ENCODE data around the gene NRXN3.

NRXN3 gene

DNA sequence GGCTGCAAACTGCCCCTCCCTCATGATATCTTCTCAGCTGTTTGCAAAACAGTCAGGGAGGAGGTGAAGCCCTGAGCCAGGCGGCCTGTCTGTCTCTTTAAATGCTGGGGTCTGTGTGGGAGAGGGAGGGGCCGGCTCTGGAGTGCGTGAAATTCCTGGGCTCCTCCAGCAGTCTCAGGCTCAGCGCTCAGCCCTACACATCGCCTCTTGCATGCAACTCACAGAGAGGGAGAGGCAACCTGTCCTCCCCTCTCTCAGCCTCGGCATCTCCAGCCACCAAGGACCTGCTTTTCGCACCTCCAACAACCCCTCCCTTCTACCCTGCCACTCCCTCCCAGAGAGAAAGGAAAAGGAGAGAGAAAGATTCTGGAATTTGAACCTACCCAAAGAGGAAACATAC is at the start of gene NRXN3:
TSS of gene NRXN3 (plus strand) at position 171 of the 400 bp plus-strand sequence. CDS start 72,721 bp downstream, outside the sequence.
- Histone ChIP-seq H3K9me3 (no peaks in the 10 kb centered on the region), H3K4me1 (no peaks in the 10 kb centered on the region), H3K27me3 (ENCODE audit: low read depth) (peaks cover 5% of the 10 kb centered on the region; the same call in 1 of the 2 replicates), H3K36me3 (replicated peaks) (no peaks in the 10 kb centered on the region), H3K4me3 (no peak within 1 kb of the TSS)
- no peak for DNase-seq (ENCODE audit: low spot score in 2 of 2)
- in situ Hi-C loops (cut with MboI; ENCODE audit: low sequenced_read_pairs) = no loop called here

DNA sequence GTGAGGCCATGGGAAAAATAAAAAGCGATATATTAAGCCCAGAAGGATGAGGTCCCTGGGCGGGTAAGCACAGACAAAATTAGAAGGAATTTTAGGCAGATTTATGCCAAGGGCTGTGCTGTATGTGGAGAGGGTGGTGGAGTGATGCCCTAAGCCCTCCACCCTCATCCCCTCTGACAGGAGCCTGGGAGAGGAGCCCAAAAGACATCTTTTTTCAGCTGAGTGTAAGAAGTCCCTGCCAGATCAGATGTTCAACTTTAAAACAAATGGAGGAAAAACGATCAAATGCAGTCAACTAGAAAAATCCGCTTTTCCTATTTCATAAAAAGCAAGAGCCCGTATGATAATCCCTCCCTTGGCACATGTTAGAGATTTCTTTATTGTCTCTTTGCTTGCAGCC is 47.7 kb upstream of the NRXN3 start:
- no peaks in the 10 kb centered on the region for H3K27me3 ChIP-seq (ENCODE audit: low read depth)
- no peaks in the 10 kb centered on the region for H3K9me3 ChIP-seq
- in situ Hi-C loops (cut with MboI; ENCODE audit: low sequenced_read_pairs) = no loop called here
- H3K4me3 ChIP-seq = no peak overlapping the region
- no peaks in the 10 kb centered on the region for H3K36me3 ChIP-seq (replicated peaks)
- no peak for DNase-seq (ENCODE audit: low spot score in 2 of 2)
- H3K4me1 ChIP-seq = no peaks in the 10 kb centered on the region

DNA sequence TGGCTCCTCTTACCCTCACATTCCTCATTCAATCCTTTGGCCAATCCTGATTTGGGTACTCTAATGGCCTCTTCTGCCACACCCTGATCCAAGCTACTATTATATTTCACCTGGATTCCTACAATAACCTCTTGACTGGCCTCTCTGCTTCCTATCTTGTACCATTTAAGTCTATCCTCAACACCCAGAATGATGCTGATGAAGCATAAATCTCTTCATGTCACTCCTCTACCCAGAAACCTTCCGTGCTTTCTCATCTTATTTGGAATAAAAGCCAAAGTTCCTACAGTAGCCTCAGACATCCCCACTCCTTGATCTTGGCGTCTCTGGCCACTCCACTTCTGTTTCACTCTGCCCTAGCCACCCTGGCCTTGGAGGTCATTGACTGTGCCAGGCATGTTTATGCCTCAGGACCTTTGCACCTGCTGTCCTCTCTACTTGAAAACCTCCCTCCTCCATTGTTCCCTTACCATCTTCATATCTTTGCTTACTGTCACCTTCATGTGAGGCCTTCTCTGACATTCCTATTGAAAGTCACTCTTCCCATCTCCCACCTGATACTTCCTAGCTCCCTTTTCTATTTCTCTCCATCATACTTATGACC is 46.4 kb upstream of the NRXN3 start:
- no peak for DNase-seq (ENCODE audit: low spot score in 2 of 2)
- no peaks in the 10 kb centered on the region for H3K27me3 ChIP-seq (ENCODE audit: low read depth)
- no peaks in the 10 kb centered on the region for H3K9me3 ChIP-seq
- H3K36me3 ChIP-seq (replicated peaks) = no peaks in the 10 kb centered on the region
- H3K4me1 ChIP-seq = no peaks in the 10 kb centered on the region
- in situ Hi-C loops (cut with MboI; ENCODE audit: low sequenced_read_pairs) = no loop called here
- H3K4me3 ChIP-seq = no peak overlapping the region

DNA sequence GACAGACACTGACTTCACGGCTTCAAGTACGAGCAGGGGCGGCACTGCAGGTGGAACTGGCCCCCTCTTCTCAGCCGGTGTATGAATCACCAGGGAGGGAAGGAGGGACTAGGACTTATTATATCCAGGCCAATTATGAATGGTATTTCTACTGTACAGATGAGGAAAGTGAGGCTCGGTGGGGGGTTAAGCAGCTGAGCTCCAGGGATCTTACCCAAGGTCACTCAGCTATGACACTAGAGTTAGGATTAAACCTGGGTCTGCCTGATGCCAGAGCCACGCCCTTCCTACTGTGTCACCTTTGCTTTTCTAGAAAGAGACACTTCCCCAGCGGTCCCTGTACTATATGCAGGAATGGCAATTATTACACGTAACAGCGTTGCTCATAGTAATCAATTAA is 42.2 kb upstream of the NRXN3 start:
- no peak for DNase-seq (ENCODE audit: low spot score in 2 of 2)
- in situ Hi-C loops (cut with MboI; ENCODE audit: low sequenced_read_pairs) = no loop called here
- Histone ChIP-seq H3K4me1 (no peaks in the 10 kb centered on the region), H3K4me3 (no peak overlapping the region), H3K36me3 (replicated peaks) (no peaks in the 10 kb centered on the region), H3K27me3 (ENCODE audit: low read depth) (no peaks in the 10 kb centered on the region), H3K9me3 (no peaks in the 10 kb centered on the region)

DNA sequence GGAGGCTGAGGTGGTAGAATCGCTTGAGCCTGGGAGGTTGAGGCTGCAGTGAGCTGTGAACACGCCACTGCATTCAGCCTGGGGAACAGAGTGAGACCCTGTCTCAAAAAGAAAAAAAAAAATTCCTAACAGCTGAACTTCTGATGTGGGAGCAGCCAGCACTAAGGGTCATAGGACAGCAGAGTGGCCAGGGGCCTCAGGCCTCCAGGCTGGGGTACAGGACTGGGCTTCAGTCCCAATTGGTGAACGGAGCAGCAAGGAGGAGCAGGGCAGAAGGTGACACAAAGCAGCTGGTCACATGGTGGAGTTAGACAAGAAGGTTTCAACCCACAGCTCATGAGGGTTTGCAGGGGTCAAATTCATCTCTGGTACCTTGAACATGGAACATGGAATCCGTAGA is 40.8 kb upstream of the NRXN3 start:
- H3K9me3 ChIP-seq = no peaks in the 10 kb centered on the region
- in situ Hi-C loops (cut with MboI; ENCODE audit: low sequenced_read_pairs) = no loop called here
- H3K36me3 ChIP-seq (replicated peaks) = no peaks in the 10 kb centered on the region
- H3K4me3 ChIP-seq = no peak overlapping the region
- H3K27me3 ChIP-seq (ENCODE audit: low read depth) = no peaks in the 10 kb centered on the region
- H3K4me1 ChIP-seq = no peaks in the 10 kb centered on the region
- DNase-seq (ENCODE audit: low spot score in 2 of 2) = no peak

DNA sequence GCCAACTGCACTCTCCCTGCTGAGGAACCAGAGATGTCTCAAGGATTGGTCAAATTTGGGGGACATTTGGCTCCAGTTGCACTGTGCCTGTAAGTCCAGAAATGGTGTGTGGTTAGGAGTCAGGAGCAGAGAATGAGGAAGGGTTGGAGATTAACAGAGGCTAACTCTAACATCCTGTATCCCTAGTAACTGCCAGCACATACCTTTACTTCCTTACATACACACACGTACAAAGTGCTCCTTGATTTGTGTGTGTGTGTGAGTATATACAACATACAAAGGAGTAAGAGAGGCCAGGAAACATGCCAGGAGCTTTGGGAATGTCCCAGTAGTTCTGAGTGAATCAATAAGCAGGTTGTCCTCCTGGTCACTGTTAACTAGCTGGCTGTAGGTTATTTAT is 39.8 kb upstream of the NRXN3 start:
- DNase-seq (ENCODE audit: low spot score in 2 of 2) = no peak
- no peak overlapping the region for H3K4me3 ChIP-seq
- H3K27me3 ChIP-seq (ENCODE audit: low read depth) = no peaks in the 10 kb centered on the region
- H3K36me3 ChIP-seq (replicated peaks) = no peaks in the 10 kb centered on the region
- no peaks in the 10 kb centered on the region for H3K9me3 ChIP-seq
- H3K4me1 ChIP-seq = no peaks in the 10 kb centered on the region
- in situ Hi-C loops (cut with MboI; ENCODE audit: low sequenced_read_pairs) = no loop called here

DNA sequence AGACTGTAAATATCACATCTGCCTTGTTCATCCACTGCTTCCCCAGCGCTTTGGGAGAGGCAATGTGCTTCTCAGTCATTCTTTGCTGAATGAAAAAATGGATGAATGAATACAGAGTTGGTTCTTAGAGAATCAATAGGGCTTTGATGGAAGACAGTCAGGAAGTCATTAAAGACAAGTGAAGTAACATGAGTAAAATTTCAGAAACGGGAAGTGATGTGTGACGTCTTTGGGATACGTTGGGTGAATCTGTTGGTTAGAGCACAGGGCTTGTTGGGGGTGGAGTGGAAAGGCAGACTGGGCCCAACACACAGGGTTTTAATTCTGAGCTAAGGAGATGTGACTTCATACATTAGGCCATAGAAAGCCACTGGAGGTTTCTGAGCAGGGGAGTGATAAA is 39.0 kb upstream of the NRXN3 start:
- Histone ChIP-seq H3K4me1 (no peaks in the 10 kb centered on the region), H3K9me3 (no peaks in the 10 kb centered on the region), H3K36me3 (replicated peaks) (no peaks in the 10 kb centered on the region), H3K27me3 (ENCODE audit: low read depth) (0 out of 2 replicates have a peak, but pooled peaks cover 2% of the 10 kb centered on the region), H3K4me3 (no peak overlapping the region)
- no peak for DNase-seq (ENCODE audit: low spot score in 2 of 2)
- in situ Hi-C loops (cut with MboI; ENCODE audit: low sequenced_read_pairs) = no loop called here

DNA sequence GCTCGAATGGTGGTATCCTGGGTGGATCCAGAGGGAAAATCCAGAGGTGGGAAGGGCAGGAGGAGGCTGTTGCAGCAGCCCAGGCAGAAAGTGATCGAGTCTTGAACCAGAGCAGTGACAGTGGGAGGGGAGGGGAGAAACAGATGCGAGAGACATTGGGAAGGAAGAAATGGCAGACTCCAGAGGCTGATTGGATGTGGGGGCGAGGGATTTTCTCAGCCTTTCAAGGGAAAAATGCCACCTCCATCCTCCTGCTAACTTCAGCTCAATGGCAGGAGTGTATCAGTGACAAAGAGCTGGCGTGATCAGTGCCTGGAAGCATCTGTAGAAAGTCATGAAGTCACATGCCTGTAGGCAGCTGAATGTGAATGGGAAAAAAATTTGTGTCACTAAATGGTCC is 38.6 kb upstream of the NRXN3 start:
- no peaks in the 10 kb centered on the region for H3K36me3 ChIP-seq (replicated peaks)
- no peak overlapping the region for H3K4me3 ChIP-seq
- no peaks in the 10 kb centered on the region for H3K9me3 ChIP-seq
- no peaks in the 10 kb centered on the region for H3K4me1 ChIP-seq
- DNase-seq (ENCODE audit: low spot score in 2 of 2) = no peak
- in situ Hi-C loops (cut with MboI; ENCODE audit: low sequenced_read_pairs) = no loop called here
- 0 out of 2 replicates have a peak, but pooled peaks cover 2% of the 10 kb centered on the region for H3K27me3 ChIP-seq (ENCODE audit: low read depth)

DNA sequence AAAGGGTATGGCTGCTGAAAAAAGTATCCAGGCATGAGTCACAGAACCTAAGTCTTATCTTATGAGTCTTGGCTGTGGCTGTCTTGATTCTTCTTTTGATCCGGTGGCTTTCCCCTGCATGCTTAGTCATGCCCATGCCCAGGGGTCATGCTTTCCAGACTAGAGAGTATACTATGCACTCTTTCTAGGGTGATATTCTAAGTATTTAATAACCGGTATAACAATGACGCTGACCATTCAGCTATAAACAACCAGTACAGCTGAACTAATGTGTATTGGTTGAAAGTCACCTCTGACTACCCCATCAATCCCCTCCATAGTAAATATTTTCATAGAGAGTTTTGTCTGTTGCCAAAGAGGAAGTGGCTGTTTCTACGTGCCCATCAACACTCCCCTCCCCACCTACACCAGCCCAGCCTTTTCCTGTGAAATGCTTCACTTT is 34.7 kb upstream of the NRXN3 start:
- H3K27me3 ChIP-seq (ENCODE audit: low read depth) = 0 out of 2 replicates have a peak, but pooled peaks cover 2% of the 10 kb centered on the region
- no peaks in the 10 kb centered on the region for H3K4me1 ChIP-seq
- no peak for DNase-seq (ENCODE audit: low spot score in 2 of 2)
- H3K36me3 ChIP-seq (replicated peaks) = no peaks in the 10 kb centered on the region
- in situ Hi-C loops (cut with MboI; ENCODE audit: low sequenced_read_pairs) = no loop called here
- H3K9me3 ChIP-seq = no peaks in the 10 kb centered on the region
- no peak overlapping the region for H3K4me3 ChIP-seq

DNA sequence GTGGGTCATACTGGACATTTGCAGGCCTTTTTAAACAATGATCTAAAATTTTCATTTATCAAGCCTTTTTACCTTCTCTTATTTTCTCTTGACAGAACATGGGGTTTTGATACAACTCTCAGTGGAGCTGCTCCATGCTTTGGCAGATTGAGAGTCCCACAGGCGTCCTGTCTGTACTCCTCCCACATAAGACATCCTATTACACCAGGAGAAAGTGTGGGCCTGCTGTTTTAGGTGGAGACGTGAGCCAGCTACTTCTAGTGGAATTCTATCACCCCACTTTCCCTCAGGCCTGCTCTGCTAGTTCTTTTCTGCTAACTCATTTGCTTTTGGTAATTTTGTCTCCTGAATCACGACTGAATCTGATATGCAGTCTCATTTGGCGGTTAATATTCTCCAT is 33.5 kb upstream of the NRXN3 start:
- H3K9me3 ChIP-seq = no peaks in the 10 kb centered on the region
- no peaks in the 10 kb centered on the region for H3K4me1 ChIP-seq
- H3K4me3 ChIP-seq = no peak overlapping the region
- no peak for DNase-seq (ENCODE audit: low spot score in 2 of 2)
- no peaks in the 10 kb centered on the region for H3K36me3 ChIP-seq (replicated peaks)
- in situ Hi-C loops (cut with MboI; ENCODE audit: low sequenced_read_pairs) = no loop called here
- H3K27me3 ChIP-seq (ENCODE audit: low read depth) = 0 out of 2 replicates have a peak, but pooled peaks cover 2% of the 10 kb centered on the region

DNA sequence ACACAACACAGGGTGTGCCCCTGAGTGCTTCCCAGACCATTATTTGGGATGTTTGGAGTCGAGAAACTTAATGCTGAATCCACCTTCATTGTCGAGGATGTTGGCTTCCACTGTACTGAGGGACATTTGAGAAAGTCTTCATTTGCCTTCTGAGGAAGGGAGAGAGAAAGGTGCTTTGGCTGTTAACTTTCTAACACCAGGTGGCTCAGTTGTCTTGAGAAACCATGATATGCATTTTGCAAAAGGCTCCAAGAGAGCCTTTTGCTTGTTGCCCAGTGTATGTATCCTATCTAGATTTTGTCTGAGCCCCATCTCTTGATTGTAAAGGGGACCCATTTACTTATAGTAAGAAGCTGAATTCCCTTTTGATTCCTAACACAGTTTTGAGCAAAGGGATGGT is 28.6 kb upstream of the NRXN3 start:
- Histone ChIP-seq H3K4me3 (no peak overlapping the region), H3K27me3 (ENCODE audit: low read depth) (no peaks in the 10 kb centered on the region), H3K36me3 (replicated peaks) (no peaks in the 10 kb centered on the region), H3K9me3 (no peaks in the 10 kb centered on the region), H3K4me1 (no peaks in the 10 kb centered on the region)
- no peak for DNase-seq (ENCODE audit: low spot score in 2 of 2)
- in situ Hi-C loops (cut with MboI; ENCODE audit: low sequenced_read_pairs) = no loop called here

DNA sequence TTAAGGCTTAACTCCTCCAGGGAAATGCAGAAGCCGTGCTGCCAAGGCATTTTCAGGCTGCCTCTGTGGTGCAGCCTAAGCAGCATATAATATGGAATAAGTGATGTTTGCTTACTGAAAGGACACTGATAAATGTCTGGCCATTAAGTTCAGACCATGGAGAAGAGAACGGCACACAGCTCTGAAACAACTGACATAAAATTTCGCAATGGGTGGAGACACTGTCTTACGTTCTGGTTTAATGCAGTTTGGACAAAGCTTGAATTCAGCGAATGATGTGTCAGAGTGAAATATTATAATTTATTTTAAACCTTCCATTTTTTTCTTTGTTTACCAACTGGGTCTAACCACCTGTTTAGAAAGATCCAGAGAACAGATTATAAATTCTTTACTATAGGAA is 27.2 kb upstream of the NRXN3 start:
- Histone ChIP-seq H3K27me3 (ENCODE audit: low read depth) (no peaks in the 10 kb centered on the region), H3K9me3 (no peaks in the 10 kb centered on the region), H3K36me3 (replicated peaks) (no peaks in the 10 kb centered on the region), H3K4me3 (no peak overlapping the region), H3K4me1 (no peaks in the 10 kb centered on the region)
- no peak for DNase-seq (ENCODE audit: low spot score in 2 of 2)
- in situ Hi-C loops (cut with MboI; ENCODE audit: low sequenced_read_pairs) = no loop called here

DNA sequence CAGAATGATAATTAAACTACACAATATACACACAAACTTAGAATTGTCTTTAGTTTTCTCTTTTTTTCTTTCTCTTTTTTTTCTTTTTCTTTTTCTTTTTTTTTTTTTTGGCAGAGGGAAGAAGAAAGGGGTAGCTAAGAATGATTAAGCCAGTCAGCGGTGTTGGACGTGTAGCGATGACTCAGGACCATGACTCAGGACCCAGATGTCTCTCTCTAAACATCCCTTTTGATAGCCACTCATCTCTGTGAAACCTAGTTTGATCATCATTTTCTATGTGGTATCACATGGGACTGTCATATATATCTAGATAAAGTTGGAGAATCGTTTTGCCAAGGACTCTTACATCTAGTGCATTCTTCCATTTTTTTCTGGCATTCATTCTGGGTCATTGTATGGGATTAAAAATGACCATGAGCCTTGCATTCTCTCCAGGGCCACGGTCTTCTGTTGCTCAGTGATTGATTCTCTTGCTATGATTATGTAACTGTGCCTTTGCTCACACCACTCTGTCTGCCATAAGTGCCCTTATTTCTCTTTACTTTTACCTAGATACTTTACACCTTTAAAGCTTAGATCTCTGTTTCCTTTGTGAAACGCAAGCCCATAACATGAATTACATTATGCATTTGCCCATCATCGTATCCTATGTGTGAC is 26.6 kb upstream of the NRXN3 start:
- Histone ChIP-seq H3K36me3 (replicated peaks) (no peaks in the 10 kb centered on the region), H3K27me3 (ENCODE audit: low read depth) (no peaks in the 10 kb centered on the region), H3K4me3 (no peak overlapping the region), H3K9me3 (no peaks in the 10 kb centered on the region), H3K4me1 (no peaks in the 10 kb centered on the region)
- in situ Hi-C loops (cut with MboI; ENCODE audit: low sequenced_read_pairs) = no loop called here
- DNase-seq (ENCODE audit: low spot score in 2 of 2) = no peak

DNA sequence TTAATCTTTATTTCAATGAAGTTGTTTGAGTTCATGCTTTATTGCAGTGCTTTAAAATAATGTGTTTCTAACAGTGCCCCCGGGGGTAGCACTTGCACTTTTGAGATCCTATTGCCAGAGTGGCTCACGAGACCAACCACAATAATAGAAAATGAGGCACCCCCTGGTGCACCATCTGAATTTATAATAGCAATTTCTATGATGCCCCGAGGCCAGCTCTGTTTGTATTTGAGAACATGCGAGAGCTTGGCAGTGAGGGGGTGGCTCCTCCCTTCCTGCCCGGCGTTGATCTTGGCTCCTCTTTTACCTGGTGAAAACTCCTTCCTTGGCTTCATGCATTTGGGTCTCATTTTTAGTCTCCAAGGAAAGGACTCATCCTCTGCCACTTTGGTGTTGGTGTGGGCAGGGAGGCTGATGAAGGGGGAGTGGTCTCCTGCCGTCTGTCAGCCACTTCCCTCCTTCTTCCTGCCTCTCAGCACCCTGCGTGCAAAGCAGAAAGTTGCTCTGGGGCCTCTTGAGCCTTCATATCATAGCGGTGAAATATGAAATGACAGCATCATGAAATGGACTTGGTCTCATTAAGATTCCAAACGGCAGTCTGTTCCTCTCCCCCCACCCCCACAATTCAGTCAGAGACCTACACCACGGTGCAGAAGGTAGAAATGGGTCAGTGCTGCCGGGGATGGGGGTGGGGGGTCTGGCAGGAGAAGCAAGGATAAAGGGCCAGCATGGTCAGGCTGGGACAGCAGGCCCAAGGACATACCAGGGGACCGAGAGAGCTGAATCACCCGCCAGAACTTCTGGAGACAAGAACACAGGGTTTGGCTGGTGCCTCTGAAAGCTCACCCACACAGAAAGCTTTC is 17.7 kb upstream of the NRXN3 start:
- no peaks in the 10 kb centered on the region for H3K4me1 ChIP-seq
- DNase-seq (ENCODE audit: low spot score in 2 of 2) = no peak
- H3K4me3 ChIP-seq = no peak overlapping the region
- no peaks in the 10 kb centered on the region for H3K27me3 ChIP-seq (ENCODE audit: low read depth)
- no peaks in the 10 kb centered on the region for H3K9me3 ChIP-seq
- in situ Hi-C loops (cut with MboI; ENCODE audit: low sequenced_read_pairs) = no loop called here
- H3K36me3 ChIP-seq (replicated peaks) = no peaks in the 10 kb centered on the region
